Sigmoid colon (tissue), 4 donors: ENCODE measurements around the gene KIRREL3.

Experiments used
- CTCF ChIP-seq, 4 experiments: fragments of 450-650 bp in 3 of 4; fragments of 200-600 bp in 1 of 4; IDR thresholded peaks; one replicate each; pipeline ENCODE4 v1.5.1; 2016 to 2019; ENCODE audit warnings: antibody characterized with exemption in 4 of 4, mild to moderate bottlenecking in 3 of 4, moderate library complexity in 2 of 4
- EP300 ChIP-seq, 4 donors: sonication (generic); formaldehyde crosslinking; IDR thresholded peaks; one replicate each; pipeline ENCODE4 v1.6.1; 2017; ENCODE audit warnings: antibody characterized with exemption in 4 of 4
- POLR2A ChIP-seq, 2 donors: fragments of 450-650 bp; IDR thresholded peaks; one replicate each; pipeline ENCODE4 v1.6.1; 2016; ENCODE audit warnings: antibody characterized with exemption in 2 of 2, mild to moderate bottlenecking in 2 of 2, moderate library complexity in 2 of 2

DNA sequence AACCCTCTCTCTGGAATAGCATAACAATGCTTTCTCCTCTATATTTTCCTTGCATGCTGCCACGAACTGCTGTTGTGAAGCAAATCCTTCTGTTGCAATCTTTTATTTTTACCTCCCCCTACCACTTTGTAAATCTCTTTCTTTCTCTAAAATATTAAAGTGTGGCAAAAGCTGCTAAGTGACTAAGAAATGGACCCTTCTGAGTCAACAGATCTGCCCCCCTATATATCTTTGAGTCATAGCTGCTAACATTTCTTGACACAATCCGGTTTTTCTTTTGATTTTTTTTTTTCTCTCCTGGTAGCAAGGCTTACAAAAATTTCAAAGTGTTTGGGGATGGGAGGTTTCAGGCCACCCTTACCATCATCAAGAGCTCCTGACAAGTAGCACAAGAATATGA lies 39.0 kb upstream of the KIRREL3 start:
- TF ChIP-seq POLR2A (IDR thresholded peaks at IDR 0.05) (no peak), EP300 (IDR thresholded peaks at IDR 0.05) (no peak), CTCF (IDR thresholded peaks at IDR 0.05) (no peak)
